Kidney (tissue), 14 donors: ENCODE measurements around the gene TSHZ2. TPM values are rescaled to one million over a fixed set of nuclear protein-coding genes. Genes with fewer than 3 reads are reported as not detected.

ENCODE experiments used
- DNase-seq, 5 donors: peaks; one replicate each; pipeline ENCODE4 v3.0.0-alpha.2; 2013 to 2020
- FAIRE-seq: peaks from 2 replicates; lab custom pipeline; 2012; peaks lifted over from hg19 to GRCh38; lab: Jason Lieb, UNC
- H3K27ac ChIP-seq, 2 donors: one replicate each; pipeline ENCODE4 v1.7.0; 2013; ENCODE audit warnings: low read depth in 2 of 2, low read length in 2 of 2, inconsistent platforms in 1 of 2
- H3K27me3 ChIP-seq: one replicate; pipeline ENCODE4 v1.7.1; 2013; ENCODE audit warnings: low read length, inconsistent platforms; ENCODE audit not compliant: control insufficient read depth, insufficient read depth
- H3K36me3 ChIP-seq, 3 donors: one replicate each; pipeline versions ENCODE4 v1.7.0 to v1.7.1; 2013; ENCODE audit warnings: low read length in 3 of 3, control low read depth in 1 of 3, inconsistent platforms in 1 of 3; ENCODE audit not compliant: insufficient read depth in 3 of 3, control insufficient read depth in 2 of 3
- H3K4me1 ChIP-seq, 3 donors: one replicate each; pipeline versions ENCODE4 v1.7.0 to v1.7.1; 2013; ENCODE audit warnings: low read length in 3 of 3, inconsistent platforms in 1 of 3, low read depth in 1 of 3; ENCODE audit not compliant: control insufficient read depth in 2 of 3, insufficient read depth in 2 of 3
- H3K4me3 ChIP-seq, 3 donors: one replicate each; pipeline versions ENCODE4 v1.7.0 to v1.8.1; 2013; ENCODE audit warnings: low read length in 3 of 3, control low read depth in 1 of 3, inconsistent platforms in 1 of 3
- H3K9ac ChIP-seq, 3 donors: one replicate each; pipeline versions ENCODE4 v1.7.0 to v1.7.1; 2013; ENCODE audit warnings: low read length in 3 of 3, control low read depth in 1 of 3, inconsistent platforms in 1 of 3
- H3K9me3 ChIP-seq, 3 donors: one replicate each; pipeline versions ENCODE4 v1.7.0 to v1.7.1; 2013; ENCODE audit warnings: low read length in 3 of 3, control low read depth in 1 of 3, inconsistent platforms in 1 of 3; ENCODE audit not compliant: control insufficient read depth in 2 of 3, insufficient read depth in 1 of 3
- intact Hi-C: fragments of 100-400 bp; cut with DNase I; formaldehyde crosslinking; loops from one replicate; pipeline ENCODE4 v1.11.1; 2022
- polyA plus RNA-seq: library from polyadenylated mRNA; stranded (reverse); fragments of 350-450 nt; fragmentation: Illumina TruSeq; extraction: RNeasy Lipid Tissue Mini Kit (QIAGEN cat#74804); gene quantifications from one replicate; pipeline ENCODE4 v1.2.3, GENCODE V29; 2014; ENCODE audit warnings: low read depth, low replicate concordance; ENCODE audit not compliant: insufficient read depth
- total RNA-seq: library from RNA; stranded (reverse); fragmentation: NEBNext Ultra II Directional; extraction: Animal tissue kit (Norgen Biotek cat#: 25700); gene quantifications from one replicate; pipeline ENCODE4 v1.2.1, GENCODE V29; 2021
- TF ChIP-seq, protein P1 (sequence below): IDR thresholded peaks from 3 replicates; pipeline ENCODE4 v1.5.1; 2012; ENCODE audit warnings: mild to moderate bottlenecking, moderate library complexity, borderline replicate concordance; ENCODE audit not compliant: insufficient read depth; ENCODE audit errors: extremely low read depth
- donor health status: control.
- donor health status: control.
- donor health status: control.
- donor health status: control.
- donor health status: control.
- donor health status: DM: yes; HTN: yes; CAD: no.
- donor health status: Normal renal cell carcinoma (clear cell type).

Gene TSHZ2
- total and polyA plus RNA-seq, 2 donors from 2014 or later: 0.86 to 15.5 TPM

DNA sequence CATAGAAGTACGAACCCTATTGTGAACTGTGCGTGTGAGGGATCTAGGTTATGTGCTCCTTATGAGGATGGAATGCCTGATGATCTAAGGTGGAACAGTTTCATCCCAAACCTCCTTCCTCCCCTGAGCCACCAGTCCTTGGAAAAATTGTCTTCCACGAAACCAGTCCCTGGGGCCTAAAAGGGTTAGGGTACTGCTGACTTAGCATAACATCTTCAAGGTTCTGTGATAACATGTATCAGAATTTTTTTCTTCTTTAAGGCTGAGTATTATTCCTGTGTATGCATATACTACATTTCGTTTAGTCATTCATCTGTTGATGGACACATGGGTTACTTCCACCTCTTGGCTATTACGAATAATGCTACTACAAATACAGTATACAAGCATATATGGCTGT is 80.2 kb downstream of the TSHZ2 start:
- no peaks in the 10 kb centered on the region for H3K36me3 ChIP-seq
- H3K4me1 ChIP-seq: no peaks in the 10 kb centered on the region
- H3K27ac ChIP-seq: no peak overlapping the region
- FAIRE-seq (no peak), DNase-seq (no peak)
- no peaks in the 10 kb centered on the region for H3K9me3 ChIP-seq
- no peaks in the 10 kb centered on the region for H3K27me3 ChIP-seq
- TF ChIP-seq, protein P1, sequence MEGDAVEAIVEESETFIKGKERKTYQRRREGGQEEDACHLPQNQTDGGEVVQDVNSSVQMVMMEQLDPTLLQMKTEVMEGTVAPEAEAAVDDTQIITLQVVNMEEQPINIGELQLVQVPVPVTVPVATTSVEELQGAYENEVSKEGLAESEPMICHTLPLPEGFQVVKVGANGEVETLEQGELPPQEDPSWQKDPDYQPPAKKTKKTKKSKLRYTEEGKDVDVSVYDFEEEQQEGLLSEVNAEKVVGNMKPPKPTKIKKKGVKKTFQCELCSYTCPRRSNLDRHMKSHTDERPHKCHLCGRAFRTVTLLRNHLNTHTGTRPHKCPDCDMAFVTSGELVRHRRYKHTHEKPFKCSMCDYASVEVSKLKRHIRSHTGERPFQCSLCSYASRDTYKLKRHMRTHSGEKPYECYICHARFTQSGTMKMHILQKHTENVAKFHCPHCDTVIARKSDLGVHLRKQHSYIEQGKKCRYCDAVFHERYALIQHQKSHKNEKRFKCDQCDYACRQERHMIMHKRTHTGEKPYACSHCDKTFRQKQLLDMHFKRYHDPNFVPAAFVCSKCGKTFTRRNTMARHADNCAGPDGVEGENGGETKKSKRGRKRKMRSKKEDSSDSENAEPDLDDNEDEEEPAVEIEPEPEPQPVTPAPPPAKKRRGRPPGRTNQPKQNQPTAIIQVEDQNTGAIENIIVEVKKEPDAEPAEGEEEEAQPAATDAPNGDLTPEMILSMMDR: no peak
- H3K4me3 ChIP-seq: no peak overlapping the region
- intact Hi-C loops: no loop called here
- no peak overlapping the region for H3K9ac ChIP-seq

DNA sequence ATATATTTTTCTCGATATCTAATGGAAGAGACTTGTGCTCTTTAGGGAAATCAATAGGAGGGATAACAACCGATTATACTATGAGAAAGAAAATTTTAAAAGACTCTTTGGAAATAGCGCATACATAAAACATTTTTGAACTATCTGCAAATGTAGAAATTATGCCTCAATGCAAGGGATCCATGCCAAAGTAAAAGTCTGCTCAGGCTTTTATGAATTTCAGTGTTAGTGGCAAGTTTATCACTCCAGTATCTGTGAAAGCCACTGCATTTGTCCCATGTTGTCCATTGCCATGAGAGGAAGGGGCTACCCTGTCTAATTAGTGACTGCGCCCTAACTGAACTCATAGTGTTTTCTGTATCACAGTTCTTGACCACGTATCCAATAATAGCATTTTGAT is 81.4 kb downstream of the TSHZ2 start:
- H3K9me3 ChIP-seq: no peaks in the 10 kb centered on the region
- H3K36me3 ChIP-seq: no peaks in the 10 kb centered on the region
- no peaks in the 10 kb centered on the region for H3K4me1 ChIP-seq
- H3K9ac ChIP-seq: no peak overlapping the region
- TF ChIP-seq, protein P1: no peak
- no peak overlapping the region for H3K27ac ChIP-seq
- H3K27me3 ChIP-seq: no peaks in the 10 kb centered on the region
- no peak overlapping the region for H3K4me3 ChIP-seq
- no peak for FAIRE-seq
- no peak for DNase-seq
- intact Hi-C loops: no loop called here

DNA sequence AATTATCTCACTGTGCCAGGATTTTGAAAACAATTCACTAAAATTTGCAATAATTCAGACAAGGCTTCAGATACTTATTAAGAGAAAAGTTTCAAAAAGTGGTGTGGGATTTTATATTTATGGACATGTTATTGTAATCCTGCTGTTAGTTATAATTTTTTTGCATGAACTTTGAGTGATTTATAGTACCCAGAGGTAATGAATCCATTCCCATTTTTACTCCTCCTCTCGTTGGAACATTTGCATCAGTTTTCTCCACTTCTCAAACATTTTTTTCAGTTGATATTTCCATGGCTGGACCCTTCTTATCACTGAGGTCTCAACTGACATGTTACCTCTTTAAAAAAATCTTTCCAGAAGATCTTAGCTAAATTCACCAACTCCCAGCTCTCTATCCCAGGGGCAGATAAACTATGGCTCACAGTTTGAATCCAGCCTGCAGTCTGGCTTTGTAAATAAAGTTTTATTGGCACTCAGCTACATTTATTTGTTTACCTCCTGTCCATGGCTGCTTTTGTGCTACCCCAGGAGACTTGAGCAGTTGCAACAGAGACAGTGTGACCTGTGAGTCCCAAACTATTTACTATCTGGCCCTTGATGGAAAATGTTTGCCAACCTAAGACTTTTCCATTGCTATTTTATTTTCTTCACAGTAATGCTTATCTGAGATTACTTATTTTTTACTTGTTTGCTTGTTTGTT is 83.4 kb downstream of the TSHZ2 start:
- no peaks in the 10 kb centered on the region for H3K27me3 ChIP-seq
- no peak overlapping the region for H3K4me3 ChIP-seq
- no peak overlapping the region for H3K9ac ChIP-seq
- FAIRE-seq: no peak
- H3K27ac ChIP-seq: no peak overlapping the region
- no peaks in the 10 kb centered on the region for H3K4me1 ChIP-seq
- TF ChIP-seq, protein P1: no peak
- DNase-seq: no peak
- H3K36me3 ChIP-seq: no peaks in the 10 kb centered on the region
- no peaks in the 10 kb centered on the region for H3K9me3 ChIP-seq
- intact Hi-C loops: no loop called here

DNA sequence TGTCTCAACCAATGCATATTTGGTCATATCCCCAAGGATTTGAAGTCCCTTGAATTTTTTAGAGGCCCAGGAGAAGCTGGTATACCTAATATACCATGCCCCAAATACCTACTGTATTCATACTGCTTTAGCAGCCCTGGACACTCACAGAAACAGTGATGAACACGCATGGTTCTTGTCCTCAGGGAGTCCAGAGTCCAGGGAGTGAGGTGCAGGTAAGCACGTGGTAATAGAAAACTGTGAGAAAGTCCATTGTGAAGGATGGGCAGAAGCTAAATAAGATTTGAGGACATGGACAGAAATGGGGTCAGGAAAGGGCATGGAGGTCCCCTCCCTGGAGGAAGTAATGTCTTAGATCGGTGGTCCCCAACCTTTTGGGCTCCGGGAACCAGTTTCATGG is 85.4 kb downstream of the TSHZ2 start:
- Histone ChIP-seq H3K27ac (no peak overlapping the region), H3K27me3 (no peaks in the 10 kb centered on the region), H3K36me3 (no peaks in the 10 kb centered on the region), H3K9me3 (no peaks in the 10 kb centered on the region), H3K4me1 (no peaks in the 10 kb centered on the region), H3K4me3 (no peak overlapping the region), H3K9ac (no peak overlapping the region)
- DNase-seq (no peak), FAIRE-seq (no peak)
- TF ChIP-seq, protein P1: no peak
- intact Hi-C loops: no loop called here
